Gastroesophageal sphincter (tissue), 3 donors: ENCODE results near the gene CDR2L.

ENCODE experiments used
- CTCF ChIP-seq, 4 experiments: fragments of 200-600 bp in 2 of 4; fragments of 450-650 bp in 2 of 4; sonication (generic) in 1 of 4; IDR thresholded peaks; one replicate each; pipeline ENCODE4 v1.5.1; 2017 to 2019; ENCODE audit warnings: antibody characterized with exemption in 4 of 4, mild to moderate bottlenecking in 2 of 4, moderate library complexity in 2 of 4
- POLR2A ChIP-seq, 2 donors: fragments of 450-650 bp; IDR thresholded peaks; one replicate each; pipeline ENCODE4 v1.6.1; 2017; ENCODE audit warnings: antibody characterized with exemption in 2 of 2, mild to moderate bottlenecking in 2 of 2, moderate library complexity in 1 of 2
- POLR2AphosphoS5 ChIP-seq: sonication (generic); formaldehyde crosslinking; IDR thresholded peaks from one replicate; pipeline ENCODE4 v1.6.1; 2017; ENCODE audit warnings: antibody characterized with exemption

DNA sequence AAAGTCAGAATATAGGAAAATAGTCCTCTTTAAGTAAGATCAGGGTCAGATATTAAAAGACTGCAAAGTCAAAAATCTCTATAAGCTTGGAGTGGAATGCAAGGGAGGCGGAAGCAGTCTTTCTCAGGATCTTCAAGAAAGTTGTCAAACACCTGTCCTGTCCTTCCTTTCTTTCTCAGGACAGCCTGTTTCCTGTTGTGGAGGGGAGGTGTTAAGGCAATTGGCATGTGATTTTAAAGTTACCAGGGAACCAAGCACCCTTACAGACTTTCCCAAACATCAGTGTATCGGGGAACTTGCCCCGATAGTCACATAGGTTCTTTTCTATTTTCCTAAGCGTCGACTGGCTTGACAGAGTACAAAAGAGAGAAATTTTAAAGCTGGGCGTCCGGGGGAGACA is 57.3 kb downstream of the CDR2L start:
- TF ChIP-seq CTCF (IDR thresholded peaks at IDR 0.05) = no peak
- no peak for TF ChIP-seq POLR2AphosphoS5
- no peak for TF ChIP-seq POLR2A (IDR thresholded peaks at IDR 0.05)
